ENCODE results near the gene CCPG1.

Gene CCPG1

GRCh38 chr15:55318588-55319494 is 89.3 kb downstream of the CCPG1 start, which contains the start of the genes PIGB and PIGBOS1:
Gene PIGB, plus strand, starts transcription at chr15:55319222. Its CDS starts 29 bp downstream, at chr15:55319251.
Gene PIGBOS1, minus strand, starts transcription at chr15:55319123. Its CDS starts 1,331 bp downstream, at chr15:55317792.
- FAIRE-seq = no peak
